Cerebellar nuclear complex (tissue), 1 donor: ENCODE data around the gene ORM1.

Source experiments
- DNase-seq, 2 experiments: peaks; one replicate each; lab custom pipeline; 2025; lab: John Stamatoyannopoulos, UW

Gene ORM1

GRCh38 chr9:114287763-114288192, 35.1 kb upstream of the ORM1 start:
- DNase-seq: no peak

DNA sequence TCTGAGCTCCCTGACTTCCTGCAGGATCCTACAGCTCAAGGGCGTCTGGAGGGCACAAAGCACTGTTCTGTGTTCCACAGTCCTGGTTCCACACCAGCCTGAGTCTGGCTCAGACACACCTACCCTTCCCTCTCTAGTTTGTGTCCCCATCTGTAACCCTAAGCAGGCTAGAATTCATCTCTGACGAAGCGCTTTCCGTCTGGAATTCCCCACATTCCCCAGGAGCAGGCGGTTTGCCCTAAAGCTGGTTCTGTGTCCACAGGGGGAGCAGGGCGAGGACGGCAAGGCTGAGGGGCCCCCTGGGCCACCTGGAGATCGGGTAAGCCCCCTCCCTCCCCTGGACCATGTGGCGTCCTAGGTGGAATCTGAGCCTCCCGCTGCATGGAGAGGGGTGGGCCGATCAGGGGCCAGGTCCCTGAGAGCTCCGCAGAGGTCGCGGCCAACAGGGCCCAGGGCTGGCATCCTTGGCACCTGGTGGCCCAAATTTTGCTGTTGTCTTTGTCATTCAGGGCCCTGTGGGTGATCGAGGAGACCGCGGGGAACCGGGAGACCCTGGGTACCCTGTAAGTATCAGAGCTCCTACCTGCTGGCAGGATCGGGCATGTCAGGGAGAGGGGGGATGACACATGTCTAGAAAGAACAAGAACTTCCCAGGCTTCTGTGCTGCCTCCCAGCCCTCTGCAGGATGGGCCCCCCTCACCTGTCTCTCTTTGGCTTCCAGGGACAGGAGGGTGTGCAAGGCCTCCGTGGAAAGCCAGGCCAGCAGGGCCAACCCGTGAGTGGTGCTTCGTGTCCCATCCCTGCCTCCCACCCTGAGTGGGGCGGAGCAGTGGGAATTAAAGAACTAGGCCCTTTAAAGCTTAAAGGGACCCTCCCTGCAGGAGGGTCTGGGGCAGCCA, 34.5 kb upstream of the ORM1 start:
- no peak for DNase-seq

GRCh38 chr9:114289106-114289505, 33.8 kb upstream of the ORM1 start:
- no peak for DNase-seq

- peak in 1 of 2 experiments; percentile 71 for DNase-seq
Observed at GRCh38 chr9:114289571-114290481, 33.1 kb upstream of the ORM1 start.

DNA sequence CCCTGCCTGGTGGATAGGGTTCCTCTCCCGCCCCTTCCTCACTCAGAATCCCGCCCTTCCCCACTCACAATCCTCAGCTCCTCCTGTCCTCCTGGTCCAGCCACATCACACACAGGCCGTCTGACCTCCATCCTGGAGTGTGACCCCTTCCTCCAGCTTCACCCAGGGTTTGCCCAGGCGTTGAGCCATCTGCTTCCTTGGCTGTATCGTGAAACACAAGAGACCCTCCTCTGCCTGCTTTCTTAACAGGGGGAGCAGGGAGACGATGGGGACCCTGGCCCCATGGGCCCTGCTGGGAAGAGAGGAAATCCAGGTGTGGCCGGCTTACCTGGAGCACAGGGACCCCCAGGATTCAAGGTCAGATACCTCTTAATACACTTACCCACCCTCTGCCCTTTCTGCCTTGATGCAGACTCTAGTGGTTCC, 32.3 kb upstream of the ORM1 start:
- DNase-seq: no peak

DNA sequence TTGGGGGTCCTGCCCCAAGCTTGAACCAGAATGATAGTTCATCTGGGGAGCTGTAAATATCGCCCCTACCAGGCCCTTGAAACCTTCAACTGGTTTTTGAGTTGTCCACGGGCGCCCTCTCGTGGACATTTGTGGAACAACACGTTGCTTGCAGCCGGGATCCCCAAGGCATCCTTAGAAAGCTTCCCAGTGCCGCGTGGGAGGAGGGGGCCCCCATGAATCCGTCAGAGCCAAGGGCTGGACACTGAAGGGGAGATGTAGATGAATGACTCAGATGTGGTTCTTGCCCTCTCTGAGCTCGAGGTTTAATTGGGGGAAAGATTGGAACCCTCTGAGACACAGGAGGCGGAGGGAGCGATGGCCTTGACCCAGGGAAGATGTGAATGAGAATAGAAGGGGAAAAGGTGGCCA, 31.8 kb upstream of the ORM1 start:
- DNase-seq: peak in 1 of 2 experiments; percentile 53

DNA sequence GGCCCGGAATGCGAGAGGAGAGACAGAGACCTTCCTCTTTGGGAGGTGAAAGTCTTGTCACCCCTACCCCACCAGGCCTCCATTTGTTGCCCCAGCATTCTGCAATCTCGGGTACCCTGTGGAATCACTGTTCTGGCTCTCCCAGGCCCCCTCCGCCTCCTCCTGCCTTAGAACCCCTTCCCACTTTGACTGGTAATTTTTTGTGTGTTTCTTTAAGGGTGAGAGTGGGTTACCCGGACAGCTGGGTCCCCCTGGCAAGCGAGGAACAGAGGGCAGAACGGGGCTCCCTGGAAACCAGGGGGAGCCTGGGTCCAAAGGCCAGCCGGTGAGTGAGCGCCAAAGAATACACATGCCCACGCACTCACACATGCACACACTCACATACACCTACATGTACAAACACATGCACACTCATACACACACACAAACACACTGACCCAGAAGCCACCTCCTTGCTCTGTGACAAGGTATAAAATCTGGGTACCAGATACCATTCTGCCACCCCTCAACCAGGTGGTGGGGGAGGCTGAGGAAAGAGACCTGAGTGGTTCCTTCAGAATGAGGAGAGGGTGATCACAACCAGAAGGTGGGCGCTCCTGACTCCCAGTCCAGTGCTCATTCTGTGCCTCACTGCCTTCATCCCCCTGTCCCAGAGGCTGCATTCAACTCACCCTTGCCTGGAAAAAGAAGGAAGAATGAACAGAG, 30.9 kb upstream of the ORM1 start:
- no peak for DNase-seq

DNA sequence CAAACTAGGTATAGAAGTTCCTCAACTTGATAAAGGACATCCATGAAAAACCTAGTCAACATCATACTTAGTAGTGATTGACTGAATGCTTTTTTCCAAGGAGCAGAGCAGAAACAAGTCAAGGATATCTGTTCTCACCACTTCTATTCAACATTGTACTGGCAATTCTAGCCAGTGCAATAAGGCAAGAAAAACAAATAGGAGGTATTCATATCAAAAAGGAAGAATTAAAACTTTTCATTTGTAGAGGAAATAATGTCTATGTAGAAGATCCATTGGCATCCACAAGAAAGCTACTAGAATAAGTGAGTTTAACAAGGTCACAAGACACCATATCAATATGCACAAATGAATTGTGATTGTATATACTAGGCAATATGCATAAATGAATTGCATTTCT, 28.2 kb upstream of the ORM1 start:
- no peak for DNase-seq

GRCh38 chr9:114296338-114296737, 26.6 kb upstream of the ORM1 start:
- DNase-seq: no peak

GRCh38 chr9:114299286-114300152, 23.4 kb upstream of the ORM1 start:
- DNase-seq: no peak

DNA sequence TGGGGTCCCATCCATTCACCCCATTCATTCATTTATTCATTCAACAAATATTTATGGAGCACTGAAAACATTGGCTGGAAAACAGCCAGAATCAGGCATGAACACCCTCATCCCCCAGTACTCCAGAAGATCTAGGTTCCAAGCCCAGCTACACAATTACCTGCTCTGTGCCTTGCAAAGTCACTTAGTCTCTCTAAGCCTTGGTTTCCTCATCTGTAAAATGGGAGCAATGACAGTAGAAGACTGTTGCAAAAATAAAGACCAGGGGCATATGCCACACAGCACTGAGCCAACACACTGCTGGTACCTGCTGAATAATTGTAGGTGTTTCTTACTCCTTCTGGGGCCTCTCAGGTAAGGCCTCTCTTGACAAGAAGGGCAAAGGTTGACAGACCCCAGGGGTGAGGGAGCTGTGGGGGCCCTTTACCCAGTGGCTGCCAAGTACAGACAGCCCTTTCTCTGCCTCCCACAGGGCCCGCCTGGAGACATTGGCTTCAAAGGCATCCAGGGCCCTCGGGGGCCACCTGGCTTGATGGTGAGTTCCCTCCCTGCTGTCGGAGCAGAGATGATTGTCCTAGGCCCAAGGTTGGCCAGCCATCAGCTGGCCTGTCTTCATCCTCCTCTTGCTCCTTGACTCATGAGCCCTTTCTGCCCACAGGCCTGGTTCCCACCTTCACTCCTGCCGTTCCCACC, 22.6 kb upstream of the ORM1 start:
- DNase-seq: no peak

GRCh38 chr9:114300846-114301797, 21.8 kb upstream of the ORM1 start:
- no peak for DNase-seq

- DNase-seq: no peak
Observed at GRCh38 chr9:114301798-114302565, 20.9 kb upstream of the ORM1 start.

- DNase-seq: no peak
Observed at GRCh38 chr9:114302727-114303126, 20.2 kb upstream of the ORM1 start.

DNA sequence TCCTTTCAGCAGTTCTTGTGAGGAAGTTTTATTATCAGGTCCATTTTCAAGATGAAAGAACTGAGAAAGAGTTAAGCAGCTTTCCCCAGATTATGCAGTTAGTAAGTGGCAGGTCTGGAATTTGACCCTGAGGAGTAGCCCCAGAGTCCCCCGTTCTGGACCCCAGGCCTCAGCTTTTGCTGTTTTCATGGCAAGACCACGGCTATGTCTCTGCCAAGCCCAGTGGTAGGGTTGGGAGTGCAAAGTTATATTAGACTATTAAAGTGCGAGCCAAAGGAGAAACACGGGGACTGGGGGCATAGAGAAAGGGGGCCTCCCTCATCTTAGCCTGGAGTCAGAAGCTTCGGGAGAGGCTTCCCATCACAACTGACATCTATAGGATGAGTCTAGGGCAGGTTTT, 19.3 kb upstream of the ORM1 start:
- no peak for DNase-seq

GRCh38 chr9:114303977-114304376, 18.9 kb upstream of the ORM1 start:
- no peak for DNase-seq

- DNase-seq: no peak
Observed at GRCh38 chr9:114304416-114305188, 18.3 kb upstream of the ORM1 start.

GRCh38 chr9:114307899-114308267, 15.0 kb upstream of the ORM1 start:
- DNase-seq: no peak
